ENCODE measurements around the gene ADK.

ADK gene

GRCh38 chr10:74634995-74635536 is 484.0 kb downstream of the ADK start:
- no peak for DNase-seq

GRCh38 chr10:74635655-74636054 is 484.6 kb downstream of the ADK start:
- DNase-seq, result no peak

- DNase-seq, result no peak
Measured at GRCh38 chr10:74637685-74638084, 486.7 kb downstream of the ADK start.

GRCh38 chr10:74640134-74640921 is 489.3 kb downstream of the ADK start:
- DNase-seq, result no peak

- no peak for DNase-seq
Measured at GRCh38 chr10:74641659-74642058, 490.6 kb downstream of the ADK start.

- no peak for DNase-seq
Measured at GRCh38 chr10:74642901-74643595, 492.0 kb downstream of the ADK start.

- DNase-seq, result no peak
Measured at GRCh38 chr10:74643596-74643975, 492.6 kb downstream of the ADK start.

GRCh38 chr10:74644738-74645137 is 493.7 kb downstream of the ADK start:
- no peak for DNase-seq

GRCh38 chr10:74645692-74646091 is 494.7 kb downstream of the ADK start:
- DNase-seq, result no peak

- DNase-seq, result no peak
Measured at GRCh38 chr10:74650613-74651012, 499.6 kb downstream of the ADK start.

- DNase-seq, result no peak
Measured at GRCh38 chr10:74651565-74651964, 500.5 kb downstream of the ADK start.

GRCh38 chr10:74652664-74653063 is 501.6 kb downstream of the ADK start:
- DNase-seq, result no peak

GRCh38 chr10:74658511-74658910 is 507.5 kb downstream of the ADK start:
- DNase-seq, result no peak

GRCh38 chr10:74662635-74663034 is 511.6 kb downstream of the ADK start:
- DNase-seq, result no peak

GRCh38 chr10:74669210-74669609 is 518.2 kb downstream of the ADK start:
- DNase-seq, result no peak

- no peak for DNase-seq
Measured at GRCh38 chr10:74671716-74672115, 520.7 kb downstream of the ADK start.

- no peak for DNase-seq
Measured at GRCh38 chr10:74672430-74673165, 521.6 kb downstream of the ADK start.

- DNase-seq, result no peak
Measured at GRCh38 chr10:74674927-74675326, 523.9 kb downstream of the ADK start.

- DNase-seq, result no peak
Measured at GRCh38 chr10:74675484-74675883, 524.5 kb downstream of the ADK start.

GRCh38 chr10:74677951-74678350 is 526.9 kb downstream of the ADK start:
- DNase-seq, result no peak

- no peak for DNase-seq
Measured at GRCh38 chr10:74681917-74682627, 531.1 kb downstream of the ADK start.

- DNase-seq, result no peak
Measured at GRCh38 chr10:74683067-74683466, 532.0 kb downstream of the ADK start.

All from activated CD4-positive, alpha-beta T cell treated with anti-CD3 and anti-CD28 coated beads for 1 hour (primary cell).